DMS 273 (cell line): ENCODE measurements around the gene SPECC1.
"Not testable (repeated sequence)": the region's sequence is repeated elsewhere in the genome, so short reads cannot be mapped to it uniquely, and the experiment has no call there.

Experiments
- DNase-seq: peaks from one replicate; lab custom pipeline; 2025; ENCODE audit not compliant: unreplicated experiment; lab: John Stamatoyannopoulos, UW

SPECC1 gene

DNA sequence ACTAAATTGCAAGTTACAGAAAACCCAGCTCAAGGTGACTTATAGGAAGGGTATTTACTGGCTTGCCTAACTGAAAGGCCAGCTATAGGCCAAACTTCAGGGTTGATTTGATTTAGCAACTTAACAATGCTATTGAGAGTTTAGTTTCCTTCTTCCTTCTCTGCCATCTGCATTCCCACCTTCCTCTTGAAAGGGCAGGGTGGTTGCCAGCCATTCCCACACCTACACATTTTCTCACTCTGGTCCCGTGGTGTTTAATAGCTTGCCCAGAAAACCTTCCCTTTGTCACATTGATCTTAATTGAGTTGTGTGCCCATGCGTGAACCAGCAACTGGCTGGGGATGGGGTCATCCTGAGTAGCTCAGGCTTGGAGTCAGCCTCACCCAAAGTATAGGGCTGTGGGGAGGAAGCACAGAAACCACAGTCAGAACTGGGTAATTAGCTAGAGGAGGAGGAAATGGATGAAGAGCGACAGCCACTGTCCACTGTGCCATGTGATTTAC is 194.7 kb downstream of the SPECC1 start:
- no peak for DNase-seq

DNA sequence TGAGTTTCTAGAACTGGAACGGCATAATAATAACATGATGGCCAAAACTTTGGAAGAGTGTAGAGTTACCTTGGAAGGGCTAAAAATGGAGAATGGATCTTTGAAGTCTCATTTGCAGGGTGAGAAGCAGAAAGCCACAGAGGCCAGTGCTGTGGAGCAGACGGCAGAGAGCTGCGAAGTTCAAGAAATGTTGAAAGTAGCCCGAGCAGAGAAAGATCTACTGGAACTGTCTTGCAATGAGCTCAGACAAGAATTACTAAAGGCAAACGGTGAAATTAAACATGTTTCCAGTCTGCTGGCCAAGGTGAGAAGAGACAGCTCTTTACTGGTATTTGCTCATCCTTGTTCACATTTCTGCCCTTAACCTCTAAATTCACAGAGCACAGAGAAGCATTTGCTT is 196.4 kb downstream of the SPECC1 start:
- no peak for DNase-seq

DNA sequence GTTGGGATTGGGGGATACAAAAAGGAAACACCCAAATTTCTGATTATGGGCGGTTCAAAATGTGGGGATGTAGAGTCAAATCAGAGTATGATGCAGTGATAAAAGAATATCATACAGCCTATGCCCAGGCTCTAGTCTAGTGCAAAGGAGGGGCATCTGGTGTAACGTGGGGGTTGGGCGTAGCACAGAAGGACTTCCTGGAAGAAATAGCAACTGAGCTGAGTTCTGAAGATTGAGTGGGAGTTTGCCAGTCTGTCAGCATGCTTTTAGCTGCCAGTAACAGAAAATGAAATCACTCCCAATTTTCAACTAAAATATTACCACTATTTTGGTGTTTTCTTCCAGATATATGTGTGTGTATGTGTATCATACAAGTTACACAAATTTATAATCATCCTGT is 196.9 kb downstream of the SPECC1 start:
- peak; percentile 78 for DNase-seq

DNA sequence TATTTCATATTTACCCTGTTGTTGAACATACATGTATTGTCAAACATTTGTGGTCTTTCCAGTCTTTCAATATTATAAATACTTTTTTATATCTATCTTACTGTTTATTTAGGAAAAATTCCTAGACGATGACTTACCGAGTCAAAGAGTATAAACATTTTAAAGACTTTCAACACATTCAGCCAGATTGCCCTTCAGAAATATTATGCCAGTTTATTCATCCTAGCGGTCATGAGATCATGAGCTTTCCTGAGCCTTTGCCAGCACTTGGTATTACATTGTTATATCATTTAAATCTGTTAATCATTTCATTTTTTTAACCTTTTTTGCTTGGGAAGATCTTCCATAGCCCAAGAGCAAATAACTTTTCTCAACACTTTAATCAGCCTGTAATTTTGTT is 197.4 kb downstream of the SPECC1 start:
- peak; percentile 27 for DNase-seq

GRCh38 chr17:20207262-20207985 is 198.3 kb downstream of the SPECC1 start:
- DNase-seq, result no peak

DNA sequence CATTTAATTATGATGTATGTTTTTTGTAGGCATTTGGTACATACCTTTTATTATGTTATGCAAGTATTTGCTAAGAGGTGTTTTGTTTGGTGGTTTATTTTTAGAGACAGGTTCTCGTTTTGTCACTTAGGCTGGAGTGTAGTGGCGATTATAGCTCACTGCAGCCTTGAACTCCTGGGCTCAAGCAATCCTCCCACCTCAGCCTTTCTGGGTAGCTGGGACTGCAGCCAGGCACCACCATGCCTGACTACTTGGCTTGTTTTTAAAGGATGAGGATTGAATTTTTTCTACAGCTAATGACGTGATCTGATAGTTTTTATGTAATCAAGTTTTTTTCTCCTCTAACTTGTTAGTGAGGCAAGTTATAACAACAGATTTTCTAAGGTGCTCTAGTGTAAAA is 199.6 kb downstream of the SPECC1 start:
- no peak for DNase-seq

DNA sequence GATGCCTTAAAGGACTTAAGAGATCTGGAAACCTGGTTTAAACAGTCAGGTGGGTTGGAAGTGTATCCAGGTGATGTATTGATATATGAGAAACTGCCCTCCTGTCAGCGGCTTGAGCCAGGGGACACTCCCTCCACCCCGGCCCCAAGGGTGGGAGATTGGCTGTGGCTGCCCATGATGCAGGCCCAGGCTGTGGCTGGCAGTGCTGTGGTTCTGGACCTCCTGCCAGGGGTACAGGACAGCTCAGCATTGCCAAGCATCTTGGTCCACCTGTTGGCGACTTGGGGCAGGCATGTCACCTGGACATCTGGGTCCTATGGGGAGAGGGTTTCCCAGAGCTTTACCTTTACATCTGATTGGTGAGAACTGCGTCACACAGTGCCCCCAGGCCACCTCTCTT is 201.0 kb downstream of the SPECC1 start:
- no peak for DNase-seq

DNA sequence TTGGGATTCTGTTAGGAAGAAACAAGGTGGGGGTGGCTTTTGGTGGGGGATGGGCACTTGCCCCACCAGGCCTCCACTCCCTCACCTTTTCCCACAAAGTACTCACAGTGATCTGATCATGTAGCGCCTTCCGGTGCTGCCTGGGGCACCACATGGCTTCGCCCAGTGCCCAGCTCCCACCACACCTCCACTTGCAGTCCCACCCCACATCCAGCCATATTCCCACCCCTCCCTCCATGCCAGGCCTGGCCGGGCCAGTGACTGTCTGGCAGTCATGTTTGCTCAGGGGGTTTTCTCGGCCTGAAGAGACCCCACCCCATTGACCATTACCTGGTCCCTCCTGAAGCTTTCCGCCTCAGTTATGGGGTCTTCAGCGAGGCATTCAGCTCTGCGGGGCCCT is 201.5 kb downstream of the SPECC1 start:
- DNase-seq, result no peak

DNA sequence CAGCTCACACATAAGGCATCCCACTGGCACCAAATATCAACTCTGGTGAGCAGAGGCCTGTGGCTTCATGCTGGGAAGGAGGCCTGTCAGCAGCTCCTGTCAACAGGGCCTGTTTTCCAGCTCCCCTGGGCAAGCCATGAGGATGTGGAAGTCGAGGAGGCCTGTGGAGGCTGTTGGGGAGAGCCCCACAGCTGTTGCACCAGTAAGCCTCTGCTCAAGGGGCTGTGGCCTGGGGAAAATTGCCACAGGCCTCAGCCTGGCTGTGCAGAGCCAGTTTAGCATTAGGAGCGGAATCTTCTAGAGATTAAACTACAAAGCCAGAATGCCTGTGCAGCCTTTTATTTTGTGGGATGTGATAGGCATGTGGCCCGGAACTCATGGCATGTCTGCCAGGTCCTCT is 202.1 kb downstream of the SPECC1 start:
- no peak for DNase-seq

GRCh38 chr17:20213449-20213848 is 204.3 kb downstream of the SPECC1 start:
- DNase-seq, result no peak

DNA sequence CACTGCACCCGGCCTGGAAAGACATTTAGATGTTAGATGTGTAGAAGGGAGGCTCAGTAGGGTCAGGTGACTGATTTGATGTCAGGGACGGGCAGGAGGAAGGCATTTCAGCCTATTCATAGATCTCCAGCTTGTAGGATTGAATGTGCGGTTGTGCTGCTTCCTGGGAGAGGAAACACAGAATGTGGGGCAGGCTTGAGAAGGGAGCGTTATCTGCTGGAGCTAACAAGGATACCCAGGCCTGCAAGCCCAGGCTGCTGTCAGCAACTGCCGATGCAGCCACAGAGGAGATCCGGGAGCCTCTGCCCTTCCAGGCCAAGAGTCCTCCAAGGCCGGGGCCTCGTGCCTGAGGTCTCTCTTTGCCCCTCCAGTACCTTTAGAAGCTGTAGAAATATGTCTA is 205.6 kb downstream of the SPECC1 start:
- no peak for DNase-seq

DNA sequence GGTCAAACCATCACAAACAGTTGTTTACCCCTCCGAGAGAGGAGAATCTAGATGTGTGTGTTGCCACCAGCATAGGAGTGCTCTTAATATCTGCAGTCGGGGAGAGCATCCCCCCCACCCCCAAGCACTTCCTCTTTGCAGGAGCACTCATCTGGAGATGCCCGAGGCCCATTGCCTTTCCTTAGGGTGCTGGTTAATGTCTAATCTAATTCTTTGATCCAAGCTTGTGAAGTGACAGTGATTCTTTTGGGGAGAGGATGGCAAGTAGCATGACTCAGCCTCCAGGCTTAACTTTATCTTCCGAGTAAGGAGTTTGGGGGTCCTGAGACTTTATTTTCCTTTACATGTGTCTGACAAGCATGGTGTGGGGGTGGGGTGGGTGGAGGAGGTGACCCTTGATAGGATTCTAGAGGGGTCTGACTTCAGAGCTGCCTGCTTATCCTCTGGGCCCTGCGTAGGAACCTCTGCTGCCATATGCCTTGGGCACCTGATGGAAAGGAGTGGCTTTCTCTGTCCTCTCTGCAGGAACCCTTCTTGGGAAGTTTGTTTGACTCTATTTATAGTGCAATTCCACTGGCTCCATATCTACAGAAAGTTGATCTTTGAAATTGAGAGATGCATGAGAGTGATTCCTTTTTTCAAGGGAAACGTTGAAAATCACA is 207.1 kb downstream of the SPECC1 start:
- no peak for DNase-seq

GRCh38 chr17:20216853-20217252 is 207.7 kb downstream of the SPECC1 start:
- DNase-seq, result no peak

GRCh38 chr17:20217677-20218076 is 208.5 kb downstream of the SPECC1 start:
- no peak for DNase-seq

DNA sequence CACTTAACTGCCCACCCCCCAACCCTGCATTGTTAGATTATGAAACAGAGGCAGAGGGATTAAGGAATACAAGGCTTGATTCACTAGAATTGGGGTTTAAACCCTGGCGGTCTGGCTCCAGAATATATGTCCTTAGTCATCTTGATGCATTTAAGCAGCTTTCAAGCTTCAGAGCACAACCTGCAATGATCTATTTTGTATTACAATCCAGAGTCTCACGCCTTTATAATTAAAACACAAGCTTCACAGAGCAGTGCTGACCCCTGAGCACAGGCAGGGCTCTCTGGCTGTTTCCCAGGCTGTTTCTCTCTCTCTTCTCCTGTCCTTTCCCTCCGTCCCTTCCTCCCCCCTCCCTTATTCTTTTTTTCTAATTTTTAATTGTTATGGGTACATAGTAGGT is 209.1 kb downstream of the SPECC1 start:
- DNase-seq, result no peak

DNA sequence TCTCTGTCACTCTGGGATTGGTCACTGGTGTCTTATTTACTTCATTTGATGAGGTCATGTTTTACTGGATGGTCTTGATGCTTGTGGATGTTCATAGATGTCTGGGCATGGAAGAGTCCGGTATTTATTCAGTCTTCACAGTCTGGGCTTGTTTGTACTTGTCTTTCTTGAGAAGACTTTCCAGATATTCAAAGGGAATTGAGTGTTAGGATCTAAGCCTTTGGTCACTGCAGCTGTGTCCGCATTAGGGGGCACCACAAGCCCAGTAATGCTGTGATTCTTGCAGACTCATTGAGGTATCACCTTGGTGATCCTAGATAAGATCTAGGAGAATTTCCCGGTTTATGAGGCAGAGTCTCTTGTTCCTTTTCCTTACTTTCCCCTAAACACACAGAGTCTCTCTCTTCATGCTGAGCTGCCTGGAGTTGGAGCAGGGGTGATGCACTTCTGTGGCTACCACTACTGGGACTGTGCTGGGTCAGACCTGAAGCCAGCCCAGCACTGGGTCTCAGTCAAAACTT is 214.7 kb downstream of the SPECC1 start:
- DNase-seq, result no peak

- no peak for DNase-seq
Measured at GRCh38 chr17:20224379-20224778, 215.2 kb downstream of the SPECC1 start.

- DNase-seq, result peak; percentile 21
Measured at GRCh38 chr17:20225162-20226115, 216.3 kb downstream of the SPECC1 start.

GRCh38 chr17:20226814-20227482 is 217.8 kb downstream of the SPECC1 start:
- peak; percentile 87 for DNase-seq

DNA sequence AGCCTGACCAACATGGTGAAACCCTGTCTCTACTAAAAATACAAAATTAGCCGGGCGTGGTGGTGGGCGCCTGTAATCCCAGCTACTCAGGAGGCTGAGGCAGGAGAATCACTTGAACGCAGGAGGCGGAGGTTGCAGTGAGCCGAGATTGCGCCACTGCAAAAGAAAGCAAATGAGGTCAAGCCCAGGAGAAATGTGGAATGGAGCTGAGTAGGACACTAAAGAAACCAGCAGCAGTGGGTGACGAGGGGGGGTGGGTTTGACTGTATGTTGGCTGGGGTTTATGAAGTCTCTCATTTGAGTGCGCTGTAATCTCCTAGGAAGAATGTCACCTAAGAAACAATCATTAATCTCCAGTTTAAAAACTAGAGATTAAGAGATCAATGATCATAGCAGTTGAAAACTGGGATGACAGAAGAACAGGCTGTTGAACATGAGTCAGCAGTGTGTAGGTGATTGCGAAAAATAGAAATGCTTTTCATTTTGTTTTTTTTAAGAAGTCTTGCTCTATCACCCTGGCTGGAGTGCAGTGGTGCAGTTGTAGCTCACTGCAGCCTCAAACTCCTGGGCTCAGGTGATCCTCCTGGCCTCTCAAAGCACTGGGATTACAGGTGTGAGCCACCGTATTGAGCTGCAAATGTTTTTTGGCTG is 218.7 kb downstream of the SPECC1 start:
- DNase-seq, result not testable (repeated sequence)
